Mammary epithelial cell (primary cell): ENCODE data around the gene CKB.

ENCODE experiments used
- CTCF ChIP-seq, 2 donors: IDR thresholded peaks in 1 of 2; conservative IDR thresholded peaks in 1 of 2; 2 replicates each; pipeline ENCODE4 v1.5.1; 2011 to 2012; ENCODE audit warnings: inconsistent platforms in 2 of 2, low read length in 2 of 2, mild to moderate bottlenecking in 2 of 2, control low read depth in 1 of 2, low read depth in 1 of 2; ENCODE audit not compliant: insufficient read depth in 1 of 2; ENCODE audit errors: extremely low read depth in 1 of 2
- EZH2 ChIP-seq: IDR thresholded peaks from 2 replicates; pipeline ENCODE4 v1.6.1; 2012; ENCODE audit warnings: low read length, inconsistent platforms, borderline replicate concordance

- TF ChIP-seq CTCF (conservative IDR thresholded peaks at IDR 0.05 in 1 of 2, IDR thresholded peaks at IDR 0.05 in 1 of 2; ENCODE audit: extremely low read depth in 1 of 2, insufficient read depth in 1 of 2, low read depth in 1 of 2, low read length in 2 of 2) (no peak), EZH2 (no peak)
These were observed 19.8 kb downstream of the CKB start for GRCh38 chr14:103502877-103503276.
